Lower lobe of right lung (tissue), 2 donors: Measurements from ENCODE around the gene KPNA6. TPM values are rescaled to one million over a fixed set of nuclear protein-coding genes. Genes with fewer than 3 reads are reported as not detected.
"Not testable (repeated sequence)": the region's sequence is repeated elsewhere in the genome, so short reads cannot be mapped to it uniquely, and the experiment has no call there.

Experiments
- ATAC-seq, 2 donors: fragments of 200-7000 bp; cut with Tn5 transposase; one replicate each; pipeline ENCODE4 v1.9.1; 2020 to 2022; ENCODE audit warnings: mild to moderate bottlenecking in 2 of 2, moderate library complexity in 2 of 2
- DNase-seq: peaks from one replicate; pipeline ENCODE4 v3.0.0-alpha.2; 2020
- H3K27ac ChIP-seq: fragments of 200-600 bp; one replicate; pipeline ENCODE4 v1.8.0; 2022
- H3K27me3 ChIP-seq: fragments of 200-600 bp; one replicate; pipeline ENCODE4 v1.8.0; 2022; ENCODE audit warnings: low read depth
- H3K36me3 ChIP-seq: fragments of 200-600 bp; one replicate; pipeline ENCODE4 v1.8.0; 2022; ENCODE audit warnings: mild to moderate bottlenecking
- H3K4me1 ChIP-seq: fragments of 200-600 bp; one replicate; pipeline ENCODE4 v1.8.0; 2022
- H3K4me3 ChIP-seq: fragments of 200-600 bp; one replicate; pipeline ENCODE4 v1.8.0; 2022; ENCODE audit warnings: mild to moderate bottlenecking
- H3K9me3 ChIP-seq: fragments of 200-600 bp; one replicate; pipeline ENCODE4 v1.8.0; 2022
- CTCF ChIP-seq: fragments of 200-600 bp; IDR thresholded peaks from one replicate; pipeline ENCODE4 v1.8.0; 2022; ENCODE audit warnings: antibody characterized with exemption, mild to moderate bottlenecking
- intact Hi-C: fragments of 100-400 bp; cut with DNase I; formaldehyde crosslinking; loops from one replicate; pipeline ENCODE4 v1.11.0; 2022
- total RNA-seq: library from RNA; stranded (reverse); fragmentation: NEBNext Ultra II Directional; extraction: Animal tissue kit (Norgen Biotek cat#: 25700); gene quantifications from one replicate; pipeline ENCODE4 v1.2.1, GENCODE V29; 2021
- donor health status: DM: no; HTN: yes; CAD: no; lungs with severe emphysema.

KPNA6 gene
- total RNA-seq, 1 donor from 2014 or later, result 57.1 TPM

- TF ChIP-seq CTCF, result no peak
- Histone ChIP-seq H3K27me3 (no peaks in the 10 kb centered on the region), H3K9me3 (no peaks in the 10 kb centered on the region), H3K4me3 (no peak overlapping the region), H3K36me3 (no peaks in the 10 kb centered on the region), H3K4me1 (peaks cover 53% of the 10 kb centered on the region), H3K27ac (no peak overlapping the region)
- intact Hi-C loops, result no loop called here
- ATAC-seq (no peak), DNase-seq (no peak)
Measured at GRCh38 chr1:32125313-32125712, 17.5 kb downstream of the KPNA6 start.

- no peaks in the 10 kb centered on the region for H3K9me3 ChIP-seq
- TF ChIP-seq CTCF, result no peak
- ATAC-seq (no peak), DNase-seq (no peak)
- H3K27ac ChIP-seq, result no peak overlapping the region
- H3K4me1 ChIP-seq, result peaks cover 39% of the 10 kb centered on the region
- intact Hi-C loops, result no loop called here
- no peaks in the 10 kb centered on the region for H3K27me3 ChIP-seq
- no peaks in the 10 kb centered on the region for H3K36me3 ChIP-seq
- no peak overlapping the region for H3K4me3 ChIP-seq
Measured at GRCh38 chr1:32126770-32127169, 18.9 kb downstream of the KPNA6 start.

DNA sequence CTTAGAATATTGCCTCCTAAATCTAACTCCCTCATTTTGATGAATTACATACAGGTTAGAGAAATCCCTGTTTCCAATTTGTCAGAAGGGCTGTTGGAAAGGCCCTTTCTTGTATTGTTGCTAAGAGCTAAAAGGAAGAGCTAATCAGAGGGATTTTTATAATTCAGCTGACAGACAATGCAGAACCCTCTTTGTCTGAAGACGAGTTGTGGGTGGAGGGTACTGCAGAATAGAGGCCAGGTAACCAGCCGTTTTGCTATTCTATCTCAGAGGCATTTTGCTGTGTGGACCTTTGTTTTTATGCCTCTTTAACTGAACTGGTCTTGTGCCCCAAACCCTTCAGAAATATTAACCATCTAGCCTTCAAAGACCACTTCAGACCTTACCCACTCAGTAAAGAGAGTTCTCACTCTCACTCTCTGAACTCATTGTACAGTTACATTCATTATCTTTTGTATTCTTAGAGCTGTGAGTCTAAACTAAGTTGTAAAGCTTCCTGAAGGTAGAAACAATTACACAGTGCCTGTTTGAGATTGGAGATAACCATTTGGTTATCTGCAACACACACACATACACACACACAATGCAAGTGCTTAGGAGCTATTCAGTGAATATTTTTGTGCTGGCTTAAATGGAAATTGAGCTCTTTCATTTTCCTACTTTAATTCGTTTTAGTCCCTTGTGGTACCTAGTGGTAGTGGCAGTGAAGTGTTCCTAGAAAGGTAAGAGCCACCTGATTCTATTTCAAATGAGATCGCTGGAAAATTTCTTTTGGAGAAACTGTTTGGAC, 19.7 kb downstream of the KPNA6 start:
- no peaks in the 10 kb centered on the region for H3K9me3 ChIP-seq
- H3K4me1 ChIP-seq, result peaks cover 31% of the 10 kb centered on the region
- no peak for DNase-seq
- no peaks in the 10 kb centered on the region for H3K36me3 ChIP-seq
- H3K4me3 ChIP-seq, result no peak overlapping the region
- peak overlapping the region; percentile 24 for H3K27ac ChIP-seq
- no peaks in the 10 kb centered on the region for H3K27me3 ChIP-seq
- no peak for TF ChIP-seq CTCF
- no peak for ATAC-seq
- intact Hi-C loops, result no loop called here

- H3K4me3 ChIP-seq, result no peak overlapping the region
- no peaks in the 10 kb centered on the region for H3K36me3 ChIP-seq
- no peak for ATAC-seq
- H3K27me3 ChIP-seq, result no peaks in the 10 kb centered on the region
- DNase-seq, result no peak
- peaks cover 36% of the 10 kb centered on the region for H3K4me1 ChIP-seq
- TF ChIP-seq CTCF, result no peak
- H3K9me3 ChIP-seq, result no peaks in the 10 kb centered on the region
- no peak overlapping the region for H3K27ac ChIP-seq
- intact Hi-C loops, result no loop called here
Measured at GRCh38 chr1:32128479-32128878, 20.6 kb downstream of the KPNA6 start.

- H3K4me1 ChIP-seq, result peaks cover 40% of the 10 kb centered on the region
- H3K4me3 ChIP-seq, result no peak overlapping the region
- no peaks in the 10 kb centered on the region for H3K36me3 ChIP-seq
- no peak for TF ChIP-seq CTCF
- no peaks in the 10 kb centered on the region for H3K27me3 ChIP-seq
- no peaks in the 10 kb centered on the region for H3K9me3 ChIP-seq
- no peak for DNase-seq
- no peak overlapping the region for H3K27ac ChIP-seq
- no peak for ATAC-seq
- intact Hi-C loops, result no loop called here
Measured at GRCh38 chr1:32128964-32129363, 21.1 kb downstream of the KPNA6 start.

GRCh38 chr1:32133950-32134280, 26.1 kb downstream of the KPNA6 start:
- H3K4me1 ChIP-seq, result peaks cover 25% of the 10 kb centered on the region
- H3K36me3 ChIP-seq, ATAC-seq, H3K4me3 ChIP-seq, H3K27me3 ChIP-seq, H3K9me3 ChIP-seq, DNase-seq, intact Hi-C loops, H3K27ac ChIP-seq: not testable (repeated sequence)
